Activated CD8-positive, alpha-beta T cell treated with anti-CD3 and anti-CD28 coated beads for 36 hours (primary cell): ENCODE data around the gene KDELR1. TPM values are rescaled to one million over a fixed set of nuclear protein-coding genes. Genes with fewer than 3 reads are reported as not detected.

ENCODE experiments used
- ATAC-seq: fragments of 200-7000 bp; cut with Tn5 transposase; one replicate; pipeline ENCODE4 v1.10.0; 2021; ENCODE audit warnings: mild to moderate bottlenecking, moderate library complexity
- CTCF ChIA-PET: fragments of 350-600 bp; sonication (Branson Sonifier 250); formaldehyde crosslinking; loops from one replicate; lab custom pipeline; 2021; ENCODE audit warnings: antibody characterized with exemption; lab: Charles Lee
- POLR2A ChIA-PET: fragments of 350-600 bp; sonication (Branson Sonifier 250); formaldehyde crosslinking; loops from one replicate; lab custom pipeline; 2021; ENCODE audit warnings: antibody characterized with exemption; lab: Charles Lee
- DNase-seq: peaks from one replicate; pipeline ENCODE4 v3.0.0-alpha.2; 2020
- H3K27ac Mint-ChIP-seq: one replicate; pipeline ENCODE4 v1.8.0; 2021; ENCODE audit warnings: mild to moderate bottlenecking, mixed read lengths
- H3K27me3 Mint-ChIP-seq: one replicate; pipeline ENCODE4 v1.8.0; 2021; ENCODE audit warnings: mixed read lengths
- H3K36me3 Mint-ChIP-seq: one replicate; pipeline ENCODE4 v1.8.0; 2021; ENCODE audit warnings: low read depth, mixed read lengths
- H3K4me1 Mint-ChIP-seq: one replicate; pipeline ENCODE4 v1.8.0; 2021; ENCODE audit warnings: low read depth, mixed read lengths
- H3K4me3 Mint-ChIP-seq: one replicate; pipeline ENCODE4 v1.8.0; 2021; ENCODE audit warnings: mild to moderate bottlenecking, moderate library complexity, mixed read lengths
- H3K9me3 Mint-ChIP-seq: one replicate; pipeline ENCODE4 v1.8.0; 2021; ENCODE audit warnings: mixed read lengths
- intact Hi-C: fragments of 100-400 bp; cut with micrococcal nuclease; formaldehyde crosslinking; loops from one replicate; pipeline ENCODE4 v1.10.0; 2022
- total RNA-seq, 2 experiments: library from RNA; stranded (reverse); gene quantifications; one replicate each; pipeline ENCODE4 v1.2.3, GENCODE V29; 2021
- TF ChIP-seq, protein P1 (sequence below): fragments of 200-600 bp; IDR thresholded peaks from one replicate; pipeline ENCODE4 v1.8.0; 2022; ENCODE audit warnings: antibody characterized with exemption, mild to moderate bottlenecking

The KDELR1 gene
- total RNA-seq, 2 experiments from 2014 or later: 66.3 to 66.7 TPM

DNA sequence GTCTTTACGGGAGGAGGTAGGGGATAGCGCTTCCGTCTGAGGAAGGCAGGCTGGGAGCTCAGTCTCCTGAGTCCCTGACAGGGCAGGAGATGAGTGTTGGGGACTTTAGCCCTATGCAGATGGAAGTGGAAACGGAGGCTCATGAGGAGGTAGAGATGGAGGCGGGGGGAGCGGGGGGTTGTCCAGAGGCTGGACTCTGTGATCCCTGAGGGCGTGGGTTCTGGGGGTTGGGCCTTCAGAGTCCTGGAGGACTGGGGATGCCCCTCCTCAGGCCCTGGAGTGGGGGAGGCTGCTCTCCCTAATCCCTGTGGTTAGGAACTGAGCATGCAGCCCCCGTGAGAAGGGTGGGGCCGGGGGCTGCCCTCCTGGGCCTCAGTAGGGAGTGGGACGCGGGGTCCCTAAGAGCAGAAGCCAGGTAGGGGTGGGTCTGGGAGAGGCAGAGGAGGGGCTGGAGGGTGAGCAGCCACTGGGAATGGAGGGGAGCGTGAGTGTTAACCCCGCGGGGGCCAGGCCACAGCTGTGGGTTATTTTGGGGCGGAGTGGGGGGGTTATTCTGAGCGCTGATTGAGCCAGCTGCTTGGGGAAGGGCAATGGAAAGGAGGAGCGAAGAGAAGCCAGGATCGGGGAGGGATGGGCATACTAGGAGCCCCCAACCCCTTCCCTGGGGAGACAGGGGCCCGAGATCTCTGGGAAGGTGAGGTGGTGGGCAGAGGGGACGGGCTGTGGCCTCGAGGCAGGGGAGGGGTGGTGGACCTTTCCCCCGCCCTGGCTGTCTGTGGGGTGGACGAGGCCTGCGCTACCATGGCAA is 4.9 kb upstream of the KDELR1 start:
- ChIA-PET CTCF (interaction anchor here (3.1 kb wide), 1 partner anchor 45 kb away, joined by 8 read pairs; no protein-coding TSS in a partner anchor), POLR2A (interaction anchor here (0.6 to 1.1 kb wide), 4 partner anchors 18 to 1798 kb away, joined by 3 to 5 read pairs (median 4); partner anchors contain the start of gene RPL18)
- TF ChIP-seq, protein P1, sequence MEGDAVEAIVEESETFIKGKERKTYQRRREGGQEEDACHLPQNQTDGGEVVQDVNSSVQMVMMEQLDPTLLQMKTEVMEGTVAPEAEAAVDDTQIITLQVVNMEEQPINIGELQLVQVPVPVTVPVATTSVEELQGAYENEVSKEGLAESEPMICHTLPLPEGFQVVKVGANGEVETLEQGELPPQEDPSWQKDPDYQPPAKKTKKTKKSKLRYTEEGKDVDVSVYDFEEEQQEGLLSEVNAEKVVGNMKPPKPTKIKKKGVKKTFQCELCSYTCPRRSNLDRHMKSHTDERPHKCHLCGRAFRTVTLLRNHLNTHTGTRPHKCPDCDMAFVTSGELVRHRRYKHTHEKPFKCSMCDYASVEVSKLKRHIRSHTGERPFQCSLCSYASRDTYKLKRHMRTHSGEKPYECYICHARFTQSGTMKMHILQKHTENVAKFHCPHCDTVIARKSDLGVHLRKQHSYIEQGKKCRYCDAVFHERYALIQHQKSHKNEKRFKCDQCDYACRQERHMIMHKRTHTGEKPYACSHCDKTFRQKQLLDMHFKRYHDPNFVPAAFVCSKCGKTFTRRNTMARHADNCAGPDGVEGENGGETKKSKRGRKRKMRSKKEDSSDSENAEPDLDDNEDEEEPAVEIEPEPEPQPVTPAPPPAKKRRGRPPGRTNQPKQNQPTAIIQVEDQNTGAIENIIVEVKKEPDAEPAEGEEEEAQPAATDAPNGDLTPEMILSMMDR: no peak
- ATAC-seq (no peak), DNase-seq (no peak)
- Mint-ChIP-seq H3K4me3 (no peak overlapping the region), H3K27ac (no peak overlapping the region), H3K27me3 (peaks cover 41% of the 10 kb centered on the region), H3K36me3 (no peaks in the 10 kb centered on the region), H3K4me1 (peaks cover 45% of the 10 kb centered on the region), H3K9me3 (peaks cover 6% of the 10 kb centered on the region)
- intact Hi-C loops: no loop called here

DNA sequence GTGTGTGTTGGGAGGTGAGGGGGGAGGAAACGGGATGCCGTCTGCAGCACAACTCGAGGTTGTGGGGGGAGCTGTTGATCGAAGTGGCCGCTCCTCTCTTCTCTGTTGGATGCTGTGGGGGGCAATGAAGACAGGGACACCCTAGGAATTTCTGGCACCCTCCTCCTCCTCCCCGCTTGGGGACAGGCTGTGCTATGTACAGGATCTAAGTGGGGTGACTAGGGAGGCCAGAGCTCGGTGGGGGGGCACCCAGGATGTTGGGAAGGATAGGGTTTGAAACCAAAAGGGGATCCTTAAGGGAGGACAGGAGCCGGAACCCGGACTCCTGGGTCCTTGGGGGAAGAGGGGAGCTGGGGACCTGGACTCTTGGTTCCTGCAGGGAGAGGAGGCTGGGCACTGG is 4.1 kb upstream of the KDELR1 start:
- intact Hi-C loops: no loop called here
- ChIA-PET POLR2A (interaction anchor here (0.6 to 1.3 kb wide), 6 partner anchors 19 to 1798 kb away, joined by 3 to 5 read pairs (median 4); partner anchors contain the start of genes EMP3 and RPL18), CTCF (interaction anchor here (3.1 kb wide), 1 partner anchor 44 kb away, joined by 8 read pairs; no protein-coding TSS in a partner anchor)

DNA sequence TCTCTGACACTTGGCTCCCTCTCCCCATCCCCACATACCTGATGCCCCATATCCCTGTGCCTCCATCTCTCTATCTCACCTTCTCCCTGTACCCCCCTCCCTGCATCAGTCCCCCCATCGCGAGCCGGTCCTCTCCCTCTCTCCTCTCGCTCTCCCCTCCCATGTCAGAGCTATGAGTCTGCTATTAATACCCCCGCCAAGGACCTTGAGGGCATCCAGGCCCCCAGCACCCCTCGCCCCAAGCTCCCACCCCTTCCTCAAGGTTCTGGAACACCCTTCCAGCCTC is 3.8 kb upstream of the KDELR1 start:
- CTCF ChIA-PET: interaction anchor here (1.0 to 3.1 kb wide), 2 partner anchors 44 to 94 kb away, joined by 3 to 8 read pairs; no protein-coding TSS in a partner anchor
- DNase-seq (no peak), ATAC-seq (no peak)
- H3K36me3 Mint-ChIP-seq: no peaks in the 10 kb centered on the region
- peaks cover 6% of the 10 kb centered on the region for H3K9me3 Mint-ChIP-seq
- H3K27me3 Mint-ChIP-seq: peaks cover 41% of the 10 kb centered on the region
- peaks cover 43% of the 10 kb centered on the region for H3K4me1 Mint-ChIP-seq
- no peak overlapping the region for H3K27ac Mint-ChIP-seq
- POLR2A ChIA-PET: interaction anchor here (1.3 kb wide), 2 partner anchors 70 to 75 kb away, joined by 3 to 4 read pairs; partner anchors contain the start of gene EMP3
- intact Hi-C loops: no loop called here
- TF ChIP-seq, protein P1: no peak
- H3K4me3 Mint-ChIP-seq: no peak overlapping the region

More for the DNA sequence above, 4.1 kb upstream of the KDELR1 start:
- ATAC-seq (no peak), DNase-seq (no peak)
- TF ChIP-seq, protein P1: no peak
- no peaks in the 10 kb centered on the region for H3K36me3 Mint-ChIP-seq
- no peak overlapping the region for H3K4me3 Mint-ChIP-seq
- H3K27ac Mint-ChIP-seq: no peak overlapping the region
- H3K27me3 Mint-ChIP-seq: peaks cover 41% of the 10 kb centered on the region
- peaks cover 45% of the 10 kb centered on the region for H3K4me1 Mint-ChIP-seq
- H3K9me3 Mint-ChIP-seq: peaks cover 6% of the 10 kb centered on the region

DNA sequence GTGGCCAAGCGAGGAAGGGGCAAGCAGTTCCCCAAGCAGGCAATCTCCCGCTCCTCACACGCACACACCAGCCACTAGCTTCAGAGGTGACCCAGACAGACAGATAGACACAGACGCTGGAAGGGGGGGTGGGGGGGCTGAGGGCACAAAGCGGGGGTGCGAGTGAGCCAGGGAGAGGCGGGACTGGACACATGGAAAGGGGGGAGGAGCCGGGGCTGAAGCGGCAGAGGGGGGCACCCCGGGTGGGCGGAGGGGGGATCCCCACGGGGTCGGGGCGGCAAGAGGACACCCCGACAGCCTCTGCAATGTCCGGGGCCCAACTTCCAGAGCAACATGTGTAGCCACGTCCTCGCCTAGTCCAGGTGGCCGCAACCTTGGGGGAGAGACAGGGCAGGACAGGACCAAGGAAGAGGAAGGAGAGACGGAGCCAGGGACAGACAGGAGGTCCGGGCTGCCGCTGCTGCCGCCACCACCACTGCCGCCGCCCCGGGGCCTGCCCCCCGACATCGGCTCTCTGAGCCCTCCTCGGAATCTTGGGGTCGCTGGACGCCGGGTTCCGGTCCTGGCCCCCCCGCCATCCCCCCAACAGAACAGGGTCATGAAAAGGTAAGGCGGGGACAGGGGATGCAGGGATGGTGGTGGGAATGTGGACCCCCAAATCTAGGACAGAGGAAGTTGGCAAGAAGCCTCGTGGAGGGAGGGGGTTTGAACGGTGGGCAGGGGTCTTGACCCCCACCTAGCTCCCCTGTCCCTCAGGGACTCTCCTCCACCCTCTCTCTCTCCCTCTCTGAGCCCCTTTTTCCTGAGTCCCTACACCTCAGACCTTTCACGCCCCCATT is 3.2 kb upstream of the KDELR1 start:
- ATAC-seq (no peak), DNase-seq (no peak)
- peaks cover 41% of the 10 kb centered on the region for H3K27me3 Mint-ChIP-seq
- no peak overlapping the region for H3K27ac Mint-ChIP-seq
- H3K36me3 Mint-ChIP-seq: no peaks in the 10 kb centered on the region
- POLR2A ChIA-PET: interaction anchor here (0.6 to 1.3 kb wide), 4 partner anchors 9 to 195 kb away, joined by 3 to 4 read pairs (median 3); partner anchors contain the start of gene EMP3
- CTCF ChIA-PET: interaction anchor here (1.0 to 3.1 kb wide), 4 partner anchors 13 to 95 kb away, joined by 3 to 8 read pairs (median 4); partner anchors contain the start of genes SYNGR4 and TMEM143
- peak overlapping the region; percentile 15 for H3K4me3 Mint-ChIP-seq
- H3K4me1 Mint-ChIP-seq: peaks cover 39% of the 10 kb centered on the region
- intact Hi-C loops: no loop called here
- peaks cover 5% of the 10 kb centered on the region for H3K9me3 Mint-ChIP-seq
- TF ChIP-seq, protein P1: no peak
